K562 (cell line): ENCODE measurements around the gene OFD1. TPM values are rescaled to one million over a fixed set of nuclear protein-coding genes. Genes with fewer than 3 reads are reported as not detected.

Experiments used
- ATF7 ChIP-seq: fragments of 450-650 bp; IDR thresholded peaks from 2 replicates; pipeline ENCODE4 v1.7.1; 2014; ENCODE audit warnings: mild to moderate bottlenecking, moderate library complexity
- CTCF ChIP-seq, 3 experiments: IDR thresholded peaks in 2 of 3; conservative IDR thresholded peaks in 1 of 3; 2 replicates each; pipeline ENCODE4 v1.5.1; 2011 to 2012; ENCODE audit warnings: low read length in 3 of 3, mild to moderate bottlenecking in 3 of 3, control low read depth in 2 of 3, improper control_type of control experiment in 1 of 3, inconsistent platforms in 1 of 3, low read depth in 1 of 3, mixed read lengths in 1 of 3, moderate library complexity in 1 of 3; ENCODE audit not compliant: insufficient read depth in 2 of 3
- HDAC1 ChIP-seq, 2 experiments: fragments of 450-650 bp; IDR thresholded peaks; 2 replicates each; pipeline ENCODE4 v1.6.1; 2016 to 2017; ENCODE audit warnings: inconsistent platforms in 1 of 2, mild to moderate bottlenecking in 1 of 2, moderate library complexity in 1 of 2
- HDAC3 ChIP-seq: fragments of 450-650 bp; IDR thresholded peaks from 2 replicates; pipeline ENCODE4 v1.6.1; 2018; ENCODE audit warnings: borderline replicate concordance, mild to moderate bottlenecking, moderate library complexity; ENCODE audit not compliant: partially characterized antibody
- HNRNPUL1 ChIP-seq: fragments of 200-400 bp; formaldehyde crosslinking; IDR thresholded peaks from 2 replicates; pipeline ENCODE4 v1.6.1; 2017; ENCODE audit warnings: low read length
- MAFG ChIP-seq: fragments of 450-650 bp; conservative IDR thresholded peaks from 2 replicates; pipeline ENCODE4 v1.6.1; 2016; ENCODE audit warnings: missing genetic modification characterization, missing compliant biosample characterization
- MBD2 ChIP-seq: sonication (generic); IDR thresholded peaks from 2 replicates; pipeline ENCODE4 v1.6.1; 2016; ENCODE audit warnings: low read depth, borderline replicate concordance
- MNT ChIP-seq, 2 experiments: fragments of 450-650 bp; conservative IDR thresholded peaks; 2 replicates each; pipeline ENCODE4 v1.6.1; 2017; ENCODE audit warnings: mild to moderate bottlenecking in 2 of 2, moderate library complexity in 2 of 2
- POLR2AphosphoS5 ChIP-seq: IDR thresholded peaks from 2 replicates; pipeline ENCODE4 v1.6.1; 2011; ENCODE audit warnings: mild to moderate bottlenecking, low read depth, low read length, moderate library complexity; ENCODE audit not compliant: control insufficient read depth, insufficient read depth
- POLR2H ChIP-seq: IDR thresholded peaks from 2 replicates; pipeline ENCODE4 v1.6.1; 2016; ENCODE audit warnings: missing genetic modification characterization, low read depth, mild to moderate bottlenecking, control low read depth, missing compliant biosample characterization, moderate library complexity
- RBBP5 ChIP-seq: fragments of 200-600 bp; sonication (generic); IDR thresholded peaks from 2 replicates; pipeline ENCODE4 v1.6.1; 2012; ENCODE audit warnings: borderline replicate concordance, mild to moderate bottlenecking, low read length, control low read depth, inconsistent platforms; ENCODE audit not compliant: insufficient read depth, poor library complexity, severe bottlenecking
- RCOR1 ChIP-seq, 2 experiments: IDR thresholded peaks; 2 replicates each; pipeline ENCODE4 v1.6.1; 2012; ENCODE audit warnings: low read depth in 2 of 2, low read length in 2 of 2, borderline replicate concordance in 1 of 2, improper control_type of control experiment in 1 of 2
- RFX1 ChIP-seq: fragments of 450-650 bp; IDR thresholded peaks from 2 replicates; pipeline ENCODE4 v1.6.1; 2016; ENCODE audit warnings: mild to moderate bottlenecking, moderate library complexity
- SRF ChIP-seq, 2 experiments: fragments of 250-450, 450-650 bp in 1 of 2; sonication (Bioruptor Pico) in 1 of 2; sonication (generic) in 1 of 2; formaldehyde crosslinking; IDR thresholded peaks; 2 replicates each; pipeline versions ENCODE4 v1.5.0 to v1.5.1; 2020 to 2022; ENCODE audit warnings: mild to moderate bottlenecking in 1 of 2, missing genetic modification reagents in 1 of 2
- SRSF9 ChIP-seq: fragments of 200-400 bp; formaldehyde crosslinking; IDR thresholded peaks from 2 replicates; pipeline ENCODE4 v1.6.1; 2017; ENCODE audit warnings: low read depth, low read length, borderline replicate concordance
- TAL1 ChIP-seq: fragments of 450-650 bp; IDR thresholded peaks from 2 replicates; pipeline ENCODE4 v1.6.1; 2016; ENCODE audit warnings: mild to moderate bottlenecking
- ZBTB11 ChIP-seq, 3 experiments: fragments of 200-800 bp in 1 of 3; fragments of 250-450 bp in 1 of 3; fragments of 450-650 bp in 1 of 3; sonication (Bioruptor Pico) in 1 of 3; sonication (Bioruptor generic) in 1 of 3; formaldehyde crosslinking in 1 of 3; IDR thresholded peaks; 2 replicates each; pipeline versions ENCODE4 v1.6.1 to v1.8.0; 2016 to 2022; ENCODE audit warnings: mild to moderate bottlenecking in 2 of 3, missing genetic modification characterization in 2 of 3, missing compliant biosample characterization in 1 of 3, moderate library complexity in 1 of 3
- ZNF583 ChIP-seq: fragments of 250-450 bp; sonication (Bioruptor Pico); IDR thresholded peaks from 2 replicates; pipeline ENCODE4 v1.4.0; 2020
- polyA plus RNA-seq, 8 experiments: library from polyadenylated mRNA; depleted of rRNA in 4 of 8; stranded (reverse) in 5 of 8; unstranded in 3 of 8; fragments of >200 nt; fragmentation: Nextera tagmentation in 2 of 8; fragmentation: Illumina TruSeq in 1 of 8; extraction: Ambion mirVana in 2 of 8; extraction: Trizol in 1 of 8; gene quantifications; 2 replicates each; pipeline versions ENCODE4 v1.2.1 to v1.2.3, GENCODE V29; 2011 to 2014; ENCODE audit warnings: inconsistent platforms in 1 of 8, missing spikeins in 1 of 8
- total RNA-seq, 7 experiments: library from RNA; depleted of rRNA in 6 of 7; stranded (reverse); fragments of >200 nt in 6 of 7; fragmentation: Illumina TruSeq in 2 of 7; extraction: Trizol in 2 of 7; gene quantifications; 2 replicates each; pipeline versions ENCODE4 v1.2.1 to v1.2.3, GENCODE V29; 2011 to 2021; ENCODE audit warnings: low replicate concordance in 1 of 7

The OFD1 gene
- total and polyA plus RNA-seq, 9 of the 15 experiments (the other 6 are each of a cell fraction or from before 2014, with no cell fraction given) = 22.0 to 49.1 (median 30.2) TPM

- TF ChIP-seq POLR2AphosphoS5 (peak; percentile 88), ZBTB11 (CRISPR knock-in tag; IDR thresholded peaks at IDR 0.05) (peak; percentile 49 to 93 (median 61); a peak in 5 of 6 replicates), RCOR1 (IDR thresholded peaks at IDR 0.05; ENCODE audit: borderline replicate concordance in 1 of 2, low read depth in 2 of 2, low read length in 2 of 2) (no peak), TAL1 (no peak), MAFG (tag) (no peak), RBBP5 (peak; percentile 87), POLR2H (tag) (peak; percentile 72), HDAC3 (peak; percentile 41), ATF7 (peak; percentile 41; the same call in 1 of the 2 replicates), SRSF9 (no peak), MNT (conservative IDR thresholded peaks at IDR 0.05) (peak; percentile 56 to 67; a peak in 3 of 4 replicates), HDAC1 (IDR thresholded peaks at IDR 0.05) (peak in 1 of 2 experiments; percentile 53; a peak in 2 of 4 replicates), SRF (CRISPR knock-in tag; IDR thresholded peaks at IDR 0.05) (peak; percentile 83 to 99; a peak in 3 of 4 replicates), MBD2 (0 out of 2 replicates have a peak, but pooled peaks have one; percentile 36), CTCF (IDR thresholded peaks at IDR 0.05 in 2 of 3, conservative IDR thresholded peaks at IDR 0.05 in 1 of 3; ENCODE audit: insufficient read depth in 2 of 3, low read depth in 1 of 3, low read length in 3 of 3) (peak in 1 of 3 experiments; percentile 30; a peak in 2 of 6 replicates), ZNF583 (no peak), RFX1 (peak; percentile 84), HNRNPUL1 (no peak)
Measured at GRCh38 chrX:13734278-13735172, at the start of gene OFD1, which contains the start of gene TRAPPC2 (continued).
